CD8-positive, alpha-beta memory T cell (primary cell): ENCODE results near the gene TFAM. TPM values are rescaled to one million over a fixed set of nuclear protein-coding genes. Genes with fewer than 3 reads are reported as not detected.

Experiments
- CTCF ChIA-PET: fragments of 350-600 bp; sonication (Branson Sonifier 250); formaldehyde crosslinking; loops from one replicate; lab custom pipeline; 2021; ENCODE audit warnings: antibody characterized with exemption; lab: Charles Lee
- POLR2A ChIA-PET: fragments of 350-600 bp; sonication (Branson Sonifier 250); formaldehyde crosslinking; loops from one replicate; lab custom pipeline; 2021; ENCODE audit warnings: antibody characterized with exemption; lab: Charles Lee
- DNase-seq, 5 donors: peaks; one replicate each; pipeline versions ENCODE4 v3.0.0 to v3.0.0-alpha.2; 2020 to 2022; ENCODE audit warnings: mixed read lengths in 1 of 5
- H3K27ac ChIP-seq: one replicate; pipeline ENCODE4 v1.7.0; 2013; ENCODE audit warnings: low read depth, mild to moderate bottlenecking, low read length, moderate library complexity
- H3K27me3 ChIP-seq: 2 replicates; pipeline ENCODE4 v1.7.0; 2013; ENCODE audit warnings: low read length, mild to moderate bottlenecking; ENCODE audit not compliant: insufficient read depth, poor library complexity, severe bottlenecking
- H3K36me3 ChIP-seq: 2 replicates; pipeline ENCODE4 v1.7.0; 2013; ENCODE audit warnings: mild to moderate bottlenecking, low read length, moderate library complexity; ENCODE audit not compliant: insufficient read depth
- H3K4me1 ChIP-seq: 2 replicates; pipeline ENCODE4 v1.7.0; 2013; ENCODE audit warnings: mild to moderate bottlenecking, low read length, moderate library complexity; ENCODE audit not compliant: insufficient read depth
- H3K4me3 ChIP-seq: 2 replicates; pipeline ENCODE4 v1.7.0; 2013; ENCODE audit warnings: mild to moderate bottlenecking, low read length
- H3K9me3 ChIP-seq: 2 replicates; pipeline ENCODE4 v1.7.0; 2013; ENCODE audit warnings: mild to moderate bottlenecking, low read length
- H3K27ac Mint-ChIP-seq, 8 donors: one replicate each; pipeline ENCODE4 v1.8.0; 2020 to 2021; ENCODE audit warnings: mixed read lengths in 8 of 8, mild to moderate bottlenecking in 6 of 8, inconsistent platforms in 3 of 8, moderate library complexity in 3 of 8
- H3K27me3 Mint-ChIP-seq, 2 donors: one replicate each; pipeline ENCODE4 v1.8.0; 2020 to 2021; ENCODE audit warnings: mixed read lengths in 2 of 2, mild to moderate bottlenecking in 1 of 2, moderate library complexity in 1 of 2
- H3K36me3 Mint-ChIP-seq, 3 donors: one replicate each; pipeline ENCODE4 v1.8.0; 2020 to 2021; ENCODE audit warnings: mixed read lengths in 3 of 3, inconsistent platforms in 1 of 3, mild to moderate bottlenecking in 1 of 3
- H3K4me1 Mint-ChIP-seq, 3 donors: one replicate each; pipeline ENCODE4 v1.8.0; 2020 to 2021; ENCODE audit warnings: mixed read lengths in 3 of 3, inconsistent platforms in 1 of 3, mild to moderate bottlenecking in 1 of 3
- H3K4me3 Mint-ChIP-seq, 7 donors: one replicate each; pipeline ENCODE4 v1.8.0; 2020 to 2021; ENCODE audit warnings: mixed read lengths in 7 of 7, mild to moderate bottlenecking in 6 of 7, moderate library complexity in 4 of 7, inconsistent platforms in 2 of 7
- H3K9me3 Mint-ChIP-seq, 5 donors: one replicate each; pipeline ENCODE4 v1.8.0; 2020 to 2022; ENCODE audit warnings: mixed read lengths in 5 of 5, mild to moderate bottlenecking in 3 of 5, moderate library complexity in 2 of 5, inconsistent platforms in 1 of 5
- polyA plus RNA-seq: library from polyadenylated mRNA; unstranded; fragments of 300-500 nt; fragmentation: Illumina TruSeq; gene quantifications from one replicate; pipeline ENCODE4 v1.2.3, GENCODE V29; 2021
- total RNA-seq, 2 experiments: library from RNA; stranded (reverse); gene quantifications; one replicate each; pipeline ENCODE4 v1.2.3, GENCODE V29; 2021

The TFAM gene
- total and polyA plus RNA-seq, 3 experiments from 2014 or later = 50.6 to 136 (median 124) TPM

DNA sequence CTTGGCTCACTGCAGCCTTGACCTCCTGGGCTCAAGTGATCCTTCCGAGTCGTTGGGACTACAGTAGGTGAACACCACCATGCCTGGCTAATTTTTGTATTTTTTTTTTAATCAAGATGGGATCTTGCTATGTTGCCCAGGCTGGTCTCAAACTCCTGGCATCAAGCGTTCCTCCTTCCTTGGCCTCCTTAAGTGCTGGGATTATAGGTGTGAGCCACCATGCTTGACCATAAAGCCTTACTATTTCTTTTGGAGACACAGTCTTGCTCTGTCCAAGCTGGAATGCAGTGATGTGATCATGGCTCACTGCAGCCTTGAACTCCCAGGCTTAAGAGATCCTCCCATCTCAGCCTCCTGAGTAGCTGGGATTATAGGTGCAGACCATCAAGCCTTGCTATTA lies 12.6 kb downstream of the TFAM start:
- Mint-ChIP-seq H3K27me3 (no peaks in the 10 kb centered on the region), H3K4me3 (no peak overlapping the region), H3K27ac (peak overlapping the region in 1 of 8 donors; percentile 47), H3K36me3 (peaks cover 5 to 58% (median 30%) of the 10 kb centered on the region in 3 donors), H3K9me3 (no peaks in the 10 kb centered on the region), H3K4me1 (peaks cover 0 to 3% (median 1%) of the 10 kb centered on the region in 3 donors)
- CTCF ChIA-PET = no interaction called here
- no peaks in the 10 kb centered on the region for H3K9me3 ChIP-seq
- no peak overlapping the region for H3K27ac ChIP-seq
- no peak overlapping the region for H3K4me3 ChIP-seq
- DNase-seq = no peak
- H3K27me3 ChIP-seq = no peaks in the 10 kb centered on the region
- POLR2A ChIA-PET = interaction anchor here (1.3 kb wide), 1 partner anchor 12 kb away, joined by 4 read pairs; no protein-coding TSS in a partner anchor
- peaks cover 26% of the 10 kb centered on the region for H3K36me3 ChIP-seq
- no peaks in the 10 kb centered on the region for H3K4me1 ChIP-seq

DNA sequence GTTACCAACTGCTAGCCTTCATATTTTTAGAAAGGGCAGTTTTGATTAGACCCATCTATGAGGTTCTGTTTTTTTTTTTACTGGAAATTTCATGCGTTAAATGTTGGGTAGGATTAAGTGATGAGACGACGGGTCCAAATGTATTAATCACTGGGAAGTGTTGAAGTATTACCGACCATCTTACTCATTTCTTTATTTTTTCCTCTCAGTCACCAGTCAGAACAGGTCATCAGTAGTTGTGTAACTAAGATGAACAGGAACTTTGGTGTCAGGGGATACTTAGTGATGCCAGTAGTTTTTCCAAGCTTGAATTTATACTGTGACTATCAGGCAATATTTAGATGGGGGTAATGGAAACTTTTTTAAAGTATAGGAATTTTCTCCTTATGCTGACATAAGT lies 14.2 kb downstream of the TFAM start:
- DNase-seq = no peak
- H3K4me1 Mint-ChIP-seq = no peaks in the 10 kb centered on the region
- H3K36me3 ChIP-seq = peaks cover 19% of the 10 kb centered on the region

DNA sequence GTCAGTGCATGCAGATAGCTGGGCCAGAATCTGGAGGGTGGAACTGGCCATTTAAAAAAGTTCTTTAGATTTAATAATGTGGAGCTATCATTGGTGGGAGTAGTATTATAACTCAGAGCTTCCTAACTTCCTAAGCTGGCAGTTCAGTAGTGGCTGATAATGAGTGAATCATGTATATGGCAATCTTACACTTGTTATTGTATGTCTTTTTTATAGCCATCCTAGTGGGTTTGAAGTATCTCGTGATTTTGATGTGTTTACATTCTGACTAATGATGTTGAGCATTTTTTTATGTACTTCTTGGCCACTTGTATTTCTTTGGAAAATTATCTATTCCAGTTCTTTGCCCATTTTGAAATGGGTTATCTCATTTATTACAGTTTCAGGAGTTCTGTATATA lies 15.4 kb downstream of the TFAM start:
- Histone ChIP-seq H3K4me3 (no peak overlapping the region), H3K27ac (no peak overlapping the region), H3K9me3 (no peaks in the 10 kb centered on the region), H3K27me3 (no peaks in the 10 kb centered on the region), H3K4me1 (no peaks in the 10 kb centered on the region), H3K36me3 (peaks cover 8% of the 10 kb centered on the region)
- Mint-ChIP-seq H3K27me3 (no peaks in the 10 kb centered on the region), H3K27ac (no peak overlapping the region), H3K4me1 (no peaks in the 10 kb centered on the region), H3K9me3 (no peaks in the 10 kb centered on the region), H3K4me3 (no peak overlapping the region), H3K36me3 (peaks cover 5 to 36% (median 25%) of the 10 kb centered on the region in 3 donors)
- CTCF ChIA-PET = interaction anchor here (1.6 kb wide), 1 partner anchor 10 kb away, joined by 7 read pairs; no protein-coding TSS in a partner anchor
- POLR2A ChIA-PET = no interaction called here
- no peak for DNase-seq

More for the DNA sequence above, 14.2 kb downstream of the TFAM start:
- Histone ChIP-seq H3K27me3 (no peaks in the 10 kb centered on the region), H3K27ac (no peak overlapping the region), H3K4me3 (no peak overlapping the region), H3K4me1 (no peaks in the 10 kb centered on the region), H3K9me3 (no peaks in the 10 kb centered on the region)
- no peak overlapping the region for H3K4me3 Mint-ChIP-seq
- no peaks in the 10 kb centered on the region for H3K27me3 Mint-ChIP-seq
- peaks cover 5 to 46% (median 27%) of the 10 kb centered on the region in 3 donors for H3K36me3 Mint-ChIP-seq
- ChIA-PET CTCF (no interaction called here), POLR2A (no interaction called here)
- no peak overlapping the region for H3K27ac Mint-ChIP-seq
- H3K9me3 Mint-ChIP-seq = no peaks in the 10 kb centered on the region

DNA sequence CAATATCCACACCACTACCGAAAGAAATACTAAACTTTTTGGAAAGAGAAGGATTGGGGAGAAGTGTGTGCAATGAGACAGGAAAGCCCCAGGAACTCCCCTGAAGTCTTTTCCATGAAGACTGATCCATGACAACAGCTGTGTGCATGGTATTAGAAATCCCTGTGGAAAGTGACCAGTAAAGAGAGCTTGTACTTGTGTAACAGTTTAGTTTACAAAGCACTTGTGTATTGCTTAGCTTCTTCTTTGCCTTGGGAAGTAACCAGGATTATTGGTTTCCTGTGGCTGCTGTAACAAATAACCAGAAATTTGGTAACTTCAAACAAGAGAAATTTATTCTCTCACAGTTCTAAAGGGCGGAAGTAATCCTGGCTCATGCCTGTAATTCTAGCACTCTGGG lies 18.8 kb downstream of the TFAM start:
- Mint-ChIP-seq H3K36me3 (peaks cover 0 to 15% (median 10%) of the 10 kb centered on the region in 3 donors), H3K4me1 (no peaks in the 10 kb centered on the region), H3K9me3 (no peaks in the 10 kb centered on the region), H3K27me3 (no peaks in the 10 kb centered on the region), H3K4me3 (no peak overlapping the region), H3K27ac (no peak overlapping the region)
- no peak overlapping the region for H3K4me3 ChIP-seq
- CTCF ChIA-PET = no interaction called here
- H3K9me3 ChIP-seq = no peaks in the 10 kb centered on the region
- POLR2A ChIA-PET = no interaction called here
- H3K4me1 ChIP-seq = no peaks in the 10 kb centered on the region
- DNase-seq = no peak
- no peaks in the 10 kb centered on the region for H3K36me3 ChIP-seq
- H3K27ac ChIP-seq = no peak overlapping the region
- no peaks in the 10 kb centered on the region for H3K27me3 ChIP-seq

DNA sequence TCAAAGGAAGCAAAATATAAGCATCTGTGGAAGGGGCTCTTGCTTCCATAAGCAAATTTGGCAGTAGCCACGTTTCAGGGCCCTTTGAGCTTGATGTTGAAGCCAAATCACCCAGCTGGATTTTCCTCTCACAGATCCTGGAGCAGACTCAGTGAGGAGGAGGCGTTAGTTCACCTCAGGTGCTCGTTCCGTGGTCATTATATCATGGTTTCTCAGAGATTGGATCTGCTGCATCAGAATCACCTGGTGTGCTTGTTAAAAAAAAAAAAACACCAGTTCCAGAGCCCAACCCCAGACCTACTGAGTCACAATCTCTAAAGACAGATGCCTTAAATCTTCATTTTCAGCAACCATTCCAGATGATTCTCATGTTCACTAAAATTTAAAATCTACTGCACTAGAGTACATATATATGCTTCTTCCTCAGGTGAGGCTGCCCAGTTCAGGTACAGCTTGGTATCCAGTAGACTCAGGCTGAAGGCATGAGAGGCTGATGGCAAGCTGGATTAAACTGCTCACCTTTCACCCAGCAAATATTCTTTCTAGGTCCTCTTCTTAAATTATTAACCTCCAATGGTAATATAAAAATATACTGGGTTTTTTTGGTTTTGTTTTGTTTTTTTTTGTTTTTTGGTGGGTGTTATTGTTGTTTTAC lies 24.9 kb downstream of the TFAM start:
- H3K27me3 Mint-ChIP-seq = peaks cover 0 to 4% of the 10 kb centered on the region in 2 donors
- peak overlapping the region in 1 of 8 donors; percentile 26 for H3K27ac Mint-ChIP-seq
- no peaks in the 10 kb centered on the region for H3K36me3 Mint-ChIP-seq
- ChIA-PET CTCF (no interaction called here), POLR2A (no interaction called here)
- no peaks in the 10 kb centered on the region for H3K27me3 ChIP-seq
- H3K4me3 ChIP-seq = no peak overlapping the region
- H3K9me3 Mint-ChIP-seq = peaks cover 0 to 1% (median 0%) of the 10 kb centered on the region in 5 donors
- no peak for DNase-seq
- no peak overlapping the region for H3K27ac ChIP-seq
- no peaks in the 10 kb centered on the region for H3K36me3 ChIP-seq
- no peaks in the 10 kb centered on the region for H3K4me1 ChIP-seq
- H3K4me1 Mint-ChIP-seq = no peaks in the 10 kb centered on the region
- H3K9me3 ChIP-seq = no peaks in the 10 kb centered on the region
- no peak overlapping the region for H3K4me3 Mint-ChIP-seq

DNA sequence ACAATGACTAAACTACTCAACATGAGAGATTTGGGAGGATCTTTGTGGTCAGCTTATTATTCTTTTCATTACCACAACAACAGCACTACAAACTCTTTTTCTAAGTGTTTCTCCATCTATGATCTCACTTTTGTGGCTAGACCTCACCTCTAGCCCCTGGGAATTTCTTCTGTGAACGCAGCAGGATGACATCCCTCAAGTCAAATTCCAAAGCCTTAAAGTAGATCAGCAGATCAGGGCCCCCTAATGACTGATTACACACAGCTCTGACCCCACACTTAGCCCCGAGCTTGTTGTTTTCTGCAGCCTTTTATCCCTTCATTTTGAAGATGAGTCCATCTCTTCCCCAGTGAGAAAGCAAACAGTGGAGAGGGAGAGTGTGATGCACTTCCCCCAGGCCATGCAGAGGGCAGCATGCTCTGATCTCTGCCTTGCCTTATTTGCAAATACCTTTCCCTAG lies 27.3 kb downstream of the TFAM start:
- no peaks in the 10 kb centered on the region for H3K27me3 ChIP-seq
- Mint-ChIP-seq H3K27ac (no peak overlapping the region), H3K36me3 (no peaks in the 10 kb centered on the region), H3K27me3 (peaks cover 0 to 13% of the 10 kb centered on the region in 2 donors), H3K9me3 (peaks cover 0 to 1% (median 0%) of the 10 kb centered on the region in 5 donors), H3K4me1 (no peaks in the 10 kb centered on the region), H3K4me3 (no peak overlapping the region)
- no peak for DNase-seq
- POLR2A ChIA-PET = no interaction called here
- no peak overlapping the region for H3K27ac ChIP-seq
- H3K4me3 ChIP-seq = no peak overlapping the region
- CTCF ChIA-PET = no interaction called here
- no peaks in the 10 kb centered on the region for H3K36me3 ChIP-seq
- H3K4me1 ChIP-seq = no peaks in the 10 kb centered on the region
- H3K9me3 ChIP-seq = no peaks in the 10 kb centered on the region

DNA sequence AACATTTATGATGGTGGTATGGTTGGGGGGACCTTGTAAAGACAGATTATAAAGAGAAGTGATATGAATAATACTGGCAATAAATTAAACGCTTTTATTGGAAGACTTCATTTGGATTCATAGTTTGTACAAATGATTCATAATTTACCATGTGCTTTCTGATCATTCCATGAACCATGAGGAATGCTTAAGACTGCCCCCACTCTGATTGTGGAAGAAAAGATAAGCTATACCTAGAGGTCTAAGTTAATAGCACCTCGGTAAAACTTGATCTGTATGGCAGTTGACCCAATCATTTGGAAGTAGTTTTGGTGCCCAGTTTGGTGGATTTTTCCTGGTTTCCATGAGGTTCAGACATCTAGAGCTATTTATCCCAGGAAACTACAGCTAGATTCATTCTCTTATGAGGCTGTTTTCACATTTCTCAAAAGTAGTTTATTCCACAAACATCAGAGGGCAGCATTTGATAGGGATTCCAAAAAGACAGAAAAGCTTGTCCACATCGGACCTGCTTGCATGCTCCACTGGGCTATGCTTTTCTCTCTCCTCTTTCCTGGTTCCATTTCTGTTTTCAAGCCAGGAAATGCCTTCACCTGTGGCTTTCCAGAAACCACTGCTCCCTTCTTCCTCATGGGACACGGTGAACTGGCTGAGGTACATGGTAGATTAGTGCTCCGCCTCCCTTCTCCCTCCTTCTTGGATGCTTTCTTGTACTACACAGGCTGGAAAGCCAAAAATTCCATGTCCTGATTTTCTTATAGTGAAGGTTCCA lies 29.2 kb downstream of the TFAM start:
- H3K27me3 ChIP-seq = no peaks in the 10 kb centered on the region
- no peaks in the 10 kb centered on the region for H3K9me3 ChIP-seq
- Mint-ChIP-seq H3K4me3 (no peak overlapping the region), H3K36me3 (no peaks in the 10 kb centered on the region), H3K4me1 (no peaks in the 10 kb centered on the region), H3K27me3 (peaks cover 0 to 13% of the 10 kb centered on the region in 2 donors), H3K9me3 (peaks cover 0 to 6% (median under 1%) of the 10 kb centered on the region in 5 donors), H3K27ac (no peak overlapping the region)
- CTCF ChIA-PET = no interaction called here
- H3K4me3 ChIP-seq = no peak overlapping the region
- no peak overlapping the region for H3K27ac ChIP-seq
- no peaks in the 10 kb centered on the region for H3K36me3 ChIP-seq
- no peaks in the 10 kb centered on the region for H3K4me1 ChIP-seq
- POLR2A ChIA-PET = no interaction called here
- no peak for DNase-seq

DNA sequence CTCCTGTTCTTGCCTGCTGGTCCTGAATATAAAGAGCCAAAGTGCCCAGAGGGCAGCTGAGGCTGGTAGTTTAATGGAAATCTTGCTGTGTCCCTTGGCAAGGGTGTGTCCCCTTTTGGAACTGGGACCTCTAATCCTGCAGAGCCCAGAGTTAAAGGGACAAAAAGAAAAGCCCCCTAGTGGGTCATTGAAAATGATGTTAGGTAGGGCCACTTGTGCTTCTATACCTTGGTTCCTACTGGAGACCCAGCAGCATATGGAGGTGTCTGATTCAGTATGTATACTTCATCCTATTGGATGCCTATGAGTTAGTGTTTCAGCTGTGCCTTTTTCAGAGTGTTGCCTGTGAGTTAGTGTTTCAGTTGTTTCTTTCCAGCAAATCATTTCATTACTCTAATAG lies 30.5 kb downstream of the TFAM start:
- Mint-ChIP-seq H3K36me3 (no peaks in the 10 kb centered on the region), H3K4me1 (no peaks in the 10 kb centered on the region), H3K9me3 (peaks cover 0 to 7% (median 5%) of the 10 kb centered on the region in 5 donors), H3K4me3 (no peak overlapping the region), H3K27me3 (peaks cover 2 to 13% of the 10 kb centered on the region in 2 donors), H3K27ac (no peak overlapping the region)
- no peak for DNase-seq
- ChIA-PET POLR2A (no interaction called here), CTCF (no interaction called here)
- Histone ChIP-seq H3K27me3 (no peaks in the 10 kb centered on the region), H3K27ac (no peak overlapping the region), H3K4me1 (no peaks in the 10 kb centered on the region), H3K36me3 (no peaks in the 10 kb centered on the region), H3K9me3 (no peaks in the 10 kb centered on the region), H3K4me3 (no peak overlapping the region)
